Measurements from ENCODE around the gene NBEA.

The NBEA gene

GRCh38 chr13:35594096-35594495, 652.0 kb downstream of the NBEA start:
- DNase-seq (ENCODE audit: low read depth) = no peak

GRCh38 chr13:35595181-35595580, 653.1 kb downstream of the NBEA start:
- no peak for DNase-seq (ENCODE audit: low read depth)

GRCh38 chr13:35596321-35597030, 654.4 kb downstream of the NBEA start:
- no peak for DNase-seq (ENCODE audit: low read depth)

- no peak for DNase-seq (ENCODE audit: low read depth)
Observed at GRCh38 chr13:35597451-35597850, 655.4 kb downstream of the NBEA start.

DNA sequence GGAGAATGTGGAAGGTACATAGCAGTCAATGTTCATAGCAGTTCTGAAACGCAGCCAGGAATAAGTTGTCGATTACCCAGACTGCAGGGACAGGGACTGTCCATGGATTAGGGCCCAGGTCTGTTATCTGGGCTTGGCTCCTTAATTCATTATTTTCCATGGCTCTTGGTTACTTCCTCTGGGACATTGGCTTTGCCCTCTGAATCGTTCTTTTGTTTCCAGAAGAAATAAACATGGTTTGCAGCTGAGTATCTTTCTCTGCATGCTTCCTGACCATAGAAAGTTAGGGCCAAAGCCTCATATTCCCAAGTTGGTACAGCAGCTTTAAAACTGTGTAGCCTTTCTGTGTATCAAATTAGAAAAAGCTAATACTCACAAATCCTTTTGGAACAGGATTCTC, 656.2 kb downstream of the NBEA start:
- no peak for DNase-seq (ENCODE audit: low read depth)

DNA sequence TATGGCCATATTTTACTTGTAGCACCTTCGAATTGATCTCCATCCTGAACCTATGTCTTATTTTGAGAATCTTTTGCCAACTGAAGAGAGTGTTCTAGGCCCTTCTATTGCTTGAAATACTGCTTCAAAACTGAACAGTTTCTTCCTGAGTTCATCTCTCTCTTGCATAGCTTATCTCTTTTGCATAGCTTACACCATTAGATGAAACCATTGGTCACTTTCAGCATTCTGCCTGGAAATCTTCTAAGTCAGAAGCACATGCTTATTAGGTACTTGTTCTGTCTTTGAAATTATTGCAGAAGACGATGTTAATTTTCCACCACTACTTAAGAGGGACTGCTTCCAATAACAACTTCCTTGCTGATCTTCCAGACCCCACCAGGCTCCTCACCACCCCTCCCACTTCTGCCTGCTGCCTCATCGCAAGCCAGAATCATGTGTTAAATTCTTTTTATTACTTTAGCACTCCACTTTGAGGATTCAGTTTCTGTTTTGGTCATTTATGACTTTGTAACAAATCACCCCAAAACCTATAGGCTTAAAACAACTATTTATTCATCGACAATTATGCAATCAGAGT, 656.8 kb downstream of the NBEA start:
- DNase-seq (ENCODE audit: low read depth) = no peak

GRCh38 chr13:35599384-35599783, 657.3 kb downstream of the NBEA start:
- DNase-seq (ENCODE audit: low read depth) = no peak

- DNase-seq (ENCODE audit: low read depth) = no peak
Observed at GRCh38 chr13:35600137-35600536, 658.1 kb downstream of the NBEA start.

- DNase-seq (ENCODE audit: low read depth) = no peak
Observed at GRCh38 chr13:35603593-35604285, 661.7 kb downstream of the NBEA start.

DNA sequence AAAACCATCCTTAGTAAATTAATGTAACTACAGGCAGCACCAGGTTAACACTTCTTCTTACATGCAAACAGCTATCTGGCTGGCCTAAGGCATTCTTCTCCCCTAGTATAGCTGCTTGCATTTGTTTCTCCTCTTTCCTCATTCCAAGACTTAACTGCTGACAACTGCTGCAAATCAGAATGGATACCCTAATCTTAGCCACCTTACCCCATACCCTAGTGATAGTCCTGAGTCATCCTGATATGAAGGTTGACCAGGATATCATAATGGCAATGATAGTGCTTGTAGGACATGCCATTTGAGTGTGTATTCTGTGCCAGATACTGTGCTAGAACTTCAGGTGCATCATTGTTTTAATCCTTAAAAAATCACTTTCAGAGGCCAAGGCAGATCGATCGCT, 672.6 kb downstream of the NBEA start:
- DNase-seq (ENCODE audit: low read depth) = no peak

- no peak for DNase-seq (ENCODE audit: low read depth)
Observed at GRCh38 chr13:35617420-35617819, 675.4 kb downstream of the NBEA start.

GRCh38 chr13:35618565-35619083, 676.6 kb downstream of the NBEA start:
- DNase-seq (ENCODE audit: low read depth) = no peak

DNA sequence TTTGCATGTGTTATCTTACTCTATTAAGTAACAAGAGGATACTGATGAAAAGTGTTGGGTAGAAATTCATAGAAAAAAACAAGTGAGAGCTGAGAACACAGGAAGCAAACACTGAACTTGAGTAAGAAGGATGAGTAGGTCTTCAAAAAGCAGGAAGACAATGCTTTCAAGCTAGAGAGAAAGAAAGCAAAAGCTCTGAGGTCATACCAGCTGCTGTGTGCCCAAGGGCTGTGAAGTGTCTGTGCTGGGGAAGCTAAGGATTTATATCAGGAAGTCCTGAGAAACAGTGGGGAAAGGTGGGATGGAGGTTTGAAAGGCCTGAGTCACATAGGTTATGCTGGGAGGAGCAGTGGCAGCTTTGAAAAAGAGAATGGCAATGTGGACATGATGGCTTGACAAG, 679.9 kb downstream of the NBEA start:
- no peak for DNase-seq (ENCODE audit: low read depth)

- no peak for DNase-seq (ENCODE audit: low read depth)
Observed at GRCh38 chr13:35629026-35629425, 687.0 kb downstream of the NBEA start.

DNA sequence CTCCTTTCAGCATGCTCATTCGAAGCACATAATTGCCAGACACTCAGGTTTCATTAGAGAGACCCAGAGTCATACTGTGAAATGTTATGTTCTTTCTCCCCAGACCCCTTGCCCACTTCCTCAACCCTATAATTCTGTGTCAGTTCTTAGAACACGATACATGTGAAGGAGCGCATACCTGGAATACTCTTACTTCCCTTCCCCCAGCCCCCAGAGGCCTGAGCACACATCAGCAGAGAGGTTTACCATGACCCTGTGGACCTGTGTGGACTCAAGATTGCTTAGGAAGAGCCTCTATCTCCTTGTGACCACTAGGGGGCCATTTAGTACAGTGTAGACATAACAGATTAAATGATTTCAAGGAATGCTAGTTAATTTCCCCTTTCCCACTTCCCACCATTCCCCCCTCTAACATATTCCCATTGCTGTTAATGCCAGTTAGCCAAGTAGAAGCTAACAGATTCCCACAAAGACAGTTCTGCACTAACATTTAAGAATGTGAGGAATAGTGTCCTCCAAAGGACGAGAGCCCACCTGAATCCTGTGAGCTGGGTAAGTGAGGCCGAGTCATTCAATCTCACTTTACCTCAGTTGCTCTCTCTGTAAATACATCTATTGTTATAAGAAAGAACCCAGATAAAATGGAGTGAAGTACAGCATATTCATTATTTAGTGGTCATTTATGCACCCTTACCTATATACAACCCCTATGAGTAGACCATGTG, 688.6 kb downstream of the NBEA start:
- no peak for DNase-seq (ENCODE audit: low read depth)

- no peak for DNase-seq (ENCODE audit: low read depth)
Observed at GRCh38 chr13:35631666-35632065, 689.6 kb downstream of the NBEA start.

DNA sequence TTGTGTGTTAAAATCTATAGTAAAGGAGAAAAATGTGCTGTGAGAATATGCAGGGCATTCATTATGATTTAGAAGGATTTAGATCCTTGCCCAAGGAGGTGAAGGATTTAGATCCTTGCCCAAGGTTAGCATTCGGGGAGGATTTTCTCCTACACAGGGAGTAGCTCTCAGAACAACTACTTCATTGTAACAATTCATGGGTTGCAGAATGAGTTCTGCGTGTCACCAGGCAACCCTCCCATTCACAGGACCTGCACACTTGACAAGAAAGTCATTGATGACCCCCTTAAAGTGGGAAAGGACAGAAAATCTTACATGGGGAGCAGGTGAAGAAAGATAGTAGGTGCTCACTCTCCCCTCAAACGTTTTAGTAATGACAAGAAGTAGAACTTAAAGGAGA, 701.6 kb downstream of the NBEA start:
- no peak for DNase-seq (ENCODE audit: low read depth)

- no peak for DNase-seq (ENCODE audit: low read depth)
Observed at GRCh38 chr13:35646056-35646774, 704.1 kb downstream of the NBEA start.

DNA sequence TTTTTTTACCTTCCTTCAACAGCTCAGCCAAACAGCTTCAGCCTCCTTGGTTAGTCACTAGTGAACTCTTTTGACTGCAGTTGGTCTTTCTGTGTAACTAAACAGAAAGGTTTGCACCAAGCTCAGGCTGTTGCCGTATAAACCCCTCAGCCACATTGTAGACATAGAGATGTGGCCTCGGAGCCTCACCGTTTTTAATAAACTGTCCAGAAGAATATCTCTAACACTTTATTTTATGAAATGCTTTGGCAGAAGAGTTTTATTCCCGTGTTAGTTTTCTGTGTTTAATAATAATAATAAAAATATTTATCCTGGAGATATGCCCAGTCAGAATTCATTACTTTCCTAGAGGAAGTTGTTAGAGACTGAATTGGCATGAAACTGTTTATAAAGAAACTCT, 706.1 kb downstream of the NBEA start:
- no peak for DNase-seq (ENCODE audit: low read depth)

DNA sequence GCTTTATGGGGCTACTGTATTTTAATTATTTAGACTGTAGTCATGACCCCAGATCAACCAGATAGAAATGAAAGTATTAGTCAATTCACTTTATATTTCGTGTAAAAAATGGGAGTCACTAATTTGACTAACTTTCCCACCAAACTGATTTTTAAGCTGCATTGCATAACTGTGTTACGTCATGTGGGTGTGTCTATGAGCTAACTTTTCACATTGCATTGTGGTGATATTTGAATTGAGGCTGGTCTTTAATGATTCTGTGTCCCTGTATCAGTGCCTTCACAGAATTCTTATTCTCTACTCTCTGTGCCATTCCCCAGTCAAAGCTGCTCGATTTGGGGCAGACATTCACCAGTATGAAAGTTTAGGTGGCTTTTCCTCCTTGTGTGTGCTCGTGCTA, 707.1 kb downstream of the NBEA start:
- DNase-seq (ENCODE audit: low read depth) = no peak

DNA sequence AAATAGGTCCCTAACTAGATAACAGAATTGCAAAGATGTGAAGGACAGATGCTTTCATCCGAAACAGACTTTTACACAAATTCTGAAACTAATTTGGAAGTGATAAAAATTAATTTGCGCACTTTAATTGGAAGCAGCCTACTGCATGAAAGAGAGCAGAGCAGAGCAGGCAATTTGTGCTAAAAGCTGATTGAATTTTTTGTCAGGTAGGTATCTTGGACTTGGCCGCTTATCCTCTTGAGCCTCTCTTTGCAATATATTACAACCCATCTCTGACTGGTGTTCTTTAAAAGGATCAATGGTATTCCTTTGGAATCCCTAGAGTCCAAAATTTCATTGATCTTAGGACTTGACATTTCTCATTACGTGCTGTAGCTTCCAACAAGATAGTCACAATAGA, 717.7 kb downstream of the NBEA start:
- no peak for DNase-seq (ENCODE audit: low read depth)

DNA sequence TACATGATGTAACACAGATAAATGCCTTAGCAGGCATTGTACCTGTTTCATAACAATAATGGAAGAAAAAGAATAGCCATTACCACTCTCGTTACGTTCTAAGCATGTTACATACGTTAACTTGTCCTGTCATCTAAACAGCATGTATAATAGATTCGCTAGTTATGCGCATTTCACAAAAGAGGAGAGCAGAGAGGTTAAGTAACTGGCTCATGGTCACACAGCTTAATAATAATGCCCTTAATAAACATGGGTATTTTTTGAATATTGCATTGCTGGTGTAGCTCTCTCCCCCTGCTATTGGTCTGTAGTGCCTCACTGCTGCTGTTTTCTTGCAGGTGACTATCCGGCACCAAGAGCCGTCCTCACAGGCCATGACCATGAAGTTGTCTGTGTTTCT, 722.7 kb downstream of the NBEA start:
- no peak for DNase-seq (ENCODE audit: low read depth)

All from activated T-helper 1 cell treated with Interleukin-2 at 50 U/mL for 16 hours (primary cell).